Measurements from ENCODE around the gene UBE4B.

The UBE4B gene

GRCh38 chr1:10032590-10033358 lies at the start of gene UBE4B:
Gene UBE4B (plus strand): TSS chr1:10032958. CDS start chr1:10033671, 713 bp downstream.
- peak; percentile 90 for TF ChIP-seq CTCF (IDR thresholded peaks at IDR 0.05)

GRCh38 chr1:9984253-9984652 lies 48.5 kb upstream of the UBE4B start:
- TF ChIP-seq CTCF (IDR thresholded peaks at IDR 0.05): no peak

GRCh38 chr1:9985001-9985400 lies 47.8 kb upstream of the UBE4B start:
- no peak for TF ChIP-seq CTCF (IDR thresholded peaks at IDR 0.05)

- no peak for TF ChIP-seq CTCF (IDR thresholded peaks at IDR 0.05)
Measured at GRCh38 chr1:9989773-9990172, 43.0 kb upstream of the UBE4B start.

- no peak for TF ChIP-seq CTCF (IDR thresholded peaks at IDR 0.05)
Measured at GRCh38 chr1:9990944-9991343, 41.8 kb upstream of the UBE4B start.

- TF ChIP-seq CTCF (IDR thresholded peaks at IDR 0.05): no peak
Measured at GRCh38 chr1:9992910-9993309, 39.8 kb upstream of the UBE4B start.

- TF ChIP-seq CTCF (IDR thresholded peaks at IDR 0.05): no peak
Measured at GRCh38 chr1:9993561-9994075, 39.1 kb upstream of the UBE4B start.
